GM21447 (cell line): ENCODE results near the gene MAP2K2.
"Not testable (repeated sequence)": the region's sequence is repeated elsewhere in the genome, so short reads cannot be mapped to it uniquely, and the experiment has no call there.

Source experiments
- ATAC-seq: cut with Tn5 transposase; IDR thresholded peaks from one replicate; pipeline ENCODE4 v1.9.1; 2021; ENCODE audit not compliant: unreplicated experiment

Gene MAP2K2

GRCh38 chr19:4134351-4134750 lies 10.4 kb upstream of the MAP2K2 start:
- no peak for ATAC-seq

- no peak for ATAC-seq
Measured at GRCh38 chr19:4130744-4131438, 7.0 kb upstream of the MAP2K2 start.

GRCh38 chr19:4129050-4129449 lies 5.1 kb upstream of the MAP2K2 start:
- not testable (repeated sequence) for ATAC-seq

GRCh38 chr19:4127322-4127721 lies 3.4 kb upstream of the MAP2K2 start:
- ATAC-seq = not testable (repeated sequence)

GRCh38 chr19:4124638-4125037 lies 716 bp upstream of the MAP2K2 start:
- ATAC-seq = no peak

GRCh38 chr19:4122480-4122879 lies 1.4 kb downstream of the MAP2K2 start:
- no peak for ATAC-seq

- no peak for ATAC-seq
Measured at GRCh38 chr19:4121815-4122214, 2.1 kb downstream of the MAP2K2 start.

GRCh38 chr19:4121273-4121612 lies 2.7 kb downstream of the MAP2K2 start:
- ATAC-seq = no peak

GRCh38 chr19:4120559-4121272 lies 3.2 kb downstream of the MAP2K2 start:
- no peak for ATAC-seq

- ATAC-seq = no peak
Measured at GRCh38 chr19:4119763-4120162, 4.2 kb downstream of the MAP2K2 start.

GRCh38 chr19:4115818-4116385 lies 8.0 kb downstream of the MAP2K2 start:
- no peak for ATAC-seq

GRCh38 chr19:4115050-4115817 lies 8.7 kb downstream of the MAP2K2 start:
- peak; percentile 78 for ATAC-seq

- ATAC-seq = no peak
Measured at GRCh38 chr19:4114181-4114580, 9.7 kb downstream of the MAP2K2 start.

- ATAC-seq = no peak
Measured at GRCh38 chr19:4113398-4114088, 10.4 kb downstream of the MAP2K2 start.

GRCh38 chr19:4112367-4112766 lies 11.6 kb downstream of the MAP2K2 start:
- no peak for ATAC-seq

GRCh38 chr19:4109626-4109945 lies 14.3 kb downstream of the MAP2K2 start:
- ATAC-seq = no peak

- peak; percentile 63 for ATAC-seq
Measured at GRCh38 chr19:4108767-4109625, 14.9 kb downstream of the MAP2K2 start.

GRCh38 chr19:4103080-4103433 lies 20.9 kb downstream of the MAP2K2 start:
- no peak for ATAC-seq

- ATAC-seq = no peak
Measured at GRCh38 chr19:4102339-4103079, 21.4 kb downstream of the MAP2K2 start.

- no peak for ATAC-seq
Measured at GRCh38 chr19:4101496-4101770, 22.5 kb downstream of the MAP2K2 start.
